Skin of body (tissue), 2 donors: ENCODE data around the gene EML4. TPM values are rescaled to one million over a fixed set of nuclear protein-coding genes. Genes with fewer than 3 reads are reported as not detected.

Experiments
- DNase-seq: peaks from one replicate; lab custom pipeline; 2025; lab: John Stamatoyannopoulos, UW
- total RNA-seq: library from RNA; depleted of rRNA; stranded (reverse); fragments of >200 nt; gene quantifications from one replicate; pipeline ENCODE4 v1.2.3, GENCODE V29; 2014

Gene EML4
- total RNA-seq, 1 donor from 2014 or later: 54.7 TPM

- no peak for DNase-seq
These were observed 26.9 kb downstream of the EML4 start for GRCh38 chr2:42196070-42196402.

- no peak for DNase-seq
These were observed 27.5 kb downstream of the EML4 start for GRCh38 chr2:42196403-42197267.

GRCh38 chr2:42197792-42198191 is 28.6 kb downstream of the EML4 start:
- DNase-seq: no peak

- no peak for DNase-seq
These were observed 29.3 kb downstream of the EML4 start for GRCh38 chr2:42198466-42198865.

- DNase-seq: no peak
These were observed 29.8 kb downstream of the EML4 start for GRCh38 chr2:42199002-42199401.

- no peak for DNase-seq
These were observed 30.5 kb downstream of the EML4 start for GRCh38 chr2:42199626-42200025.

GRCh38 chr2:42200926-42201855 is 32.0 kb downstream of the EML4 start:
- DNase-seq: no peak

GRCh38 chr2:42202634-42203008 is 33.5 kb downstream of the EML4 start:
- no peak for DNase-seq

GRCh38 chr2:42203792-42204191 is 34.6 kb downstream of the EML4 start:
- DNase-seq: no peak

- DNase-seq: no peak
These were observed 36.2 kb downstream of the EML4 start for GRCh38 chr2:42205337-42205736.

- DNase-seq: no peak
These were observed 38.7 kb downstream of the EML4 start for GRCh38 chr2:42207826-42208225.

- DNase-seq: no peak
These were observed 41.0 kb downstream of the EML4 start for GRCh38 chr2:42210203-42210602.

GRCh38 chr2:42211291-42211690 is 42.1 kb downstream of the EML4 start:
- no peak for DNase-seq

- DNase-seq: no peak
These were observed 45.5 kb downstream of the EML4 start for GRCh38 chr2:42214669-42215068.

- DNase-seq: no peak
These were observed 47.5 kb downstream of the EML4 start for GRCh38 chr2:42216694-42217093.

- DNase-seq: no peak
These were observed 48.2 kb downstream of the EML4 start for GRCh38 chr2:42217307-42217706.

- no peak for DNase-seq
These were observed 48.8 kb downstream of the EML4 start for GRCh38 chr2:42217914-42218313.

GRCh38 chr2:42218712-42219111 is 49.6 kb downstream of the EML4 start:
- DNase-seq: no peak

- no peak for DNase-seq
These were observed 50.0 kb downstream of the EML4 start for GRCh38 chr2:42219160-42219559.

GRCh38 chr2:42220566-42220965 is 51.4 kb downstream of the EML4 start:
- DNase-seq: no peak

GRCh38 chr2:42223067-42223854 is 54.1 kb downstream of the EML4 start:
- DNase-seq: no peak

- no peak for DNase-seq
These were observed 54.7 kb downstream of the EML4 start for GRCh38 chr2:42223855-42224268.
